ELF-1 (cell line): ENCODE measurements around the gene PJVK.
A peak's percentile ranks its signal among the peaks of the same experiment; 100 is the strongest.
"Not testable (repeated sequence)": the region's sequence is repeated elsewhere in the genome, so short reads cannot be mapped to it uniquely, and the experiment has no call there.

Experiments
- DNase-seq: peaks from one replicate; pipeline ENCODE4 v3.0.0-alpha.2; 2016; ENCODE audit warnings: low read depth, low spot score

The PJVK gene, protein sequence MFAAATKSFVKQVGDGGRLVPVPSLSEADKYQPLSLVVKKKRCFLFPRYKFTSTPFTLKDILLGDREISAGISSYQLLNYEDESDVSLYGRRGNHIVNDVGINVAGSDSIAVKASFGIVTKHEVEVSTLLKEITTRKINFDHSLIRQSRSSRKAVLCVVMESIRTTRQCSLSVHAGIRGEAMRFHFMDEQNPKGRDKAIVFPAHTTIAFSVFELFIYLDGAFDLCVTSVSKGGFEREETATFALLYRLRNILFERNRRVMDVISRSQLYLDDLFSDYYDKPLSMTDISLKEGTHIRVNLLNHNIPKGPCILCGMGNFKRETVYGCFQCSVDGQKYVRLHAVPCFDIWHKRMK

DNA sequence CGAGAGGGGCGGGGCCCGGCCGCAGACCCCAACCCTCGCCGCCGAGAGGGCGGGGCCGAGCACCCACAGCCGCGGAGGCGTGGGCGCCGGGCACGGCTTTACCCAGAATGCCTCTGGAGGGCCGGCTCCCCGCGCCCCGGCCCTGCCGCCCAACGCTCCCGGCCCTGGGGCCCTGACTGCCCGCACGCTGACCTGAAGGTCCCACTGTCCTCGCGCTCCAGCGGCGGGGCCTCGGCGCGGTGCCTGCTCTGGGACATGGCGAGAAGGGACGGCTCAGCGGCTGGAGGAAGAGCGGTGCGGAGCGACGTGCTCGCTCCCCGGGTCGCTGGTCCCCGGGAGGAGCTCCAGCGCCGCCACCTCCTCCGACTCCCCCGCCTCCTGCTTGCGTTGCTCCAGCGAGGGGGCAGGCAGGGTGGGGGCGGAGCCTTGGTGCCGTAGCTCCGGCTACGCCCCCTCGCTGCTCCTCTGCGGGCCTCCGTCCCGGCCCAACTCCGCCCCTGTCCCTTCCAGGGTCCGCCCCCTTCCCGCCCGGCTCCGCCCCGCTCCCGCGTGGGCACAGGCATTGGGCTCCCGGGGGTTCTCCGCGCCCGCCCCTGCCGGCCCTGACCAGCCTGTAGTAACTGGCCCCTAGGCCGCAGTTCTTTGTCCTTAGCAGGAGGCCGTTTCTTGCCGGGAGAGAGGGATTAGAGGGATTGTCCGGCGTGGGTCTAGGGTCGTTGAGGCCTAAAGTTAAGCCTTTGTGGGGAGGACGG, at the start of gene PJVK, which contains the start of gene PRKRA:
Gene PJVK, plus strand, starts transcription at position 605 of the 752 bp plus-strand sequence. CDS start 2,032 bp downstream, outside the sequence.
Gene PRKRA, minus strand, starts transcription at position 402 of the 752 bp plus-strand sequence. Its CDS starts 145 bp downstream, at position 257.
- DNase-seq: peak; percentile 98

DNA sequence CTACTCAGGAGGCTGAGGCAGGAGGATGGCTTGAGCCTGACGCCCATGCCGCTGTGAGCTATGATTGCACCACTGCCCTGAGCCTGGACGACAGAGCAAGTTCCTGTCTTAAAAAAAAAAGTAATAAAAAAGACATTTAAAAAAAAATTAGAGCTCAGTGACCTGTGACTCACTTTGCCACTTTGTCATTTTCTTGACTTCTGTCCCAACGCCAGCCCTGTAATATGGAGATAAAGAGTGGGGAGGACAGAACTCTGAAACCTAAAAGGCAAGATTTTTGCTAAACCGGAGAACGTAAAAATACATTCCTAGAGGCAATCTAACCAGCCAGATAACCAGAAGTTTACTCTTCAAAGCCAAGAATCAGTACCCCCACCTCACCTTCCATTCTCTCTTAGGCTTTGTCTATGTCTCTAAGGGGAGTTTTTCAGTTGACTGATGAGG, 49.2 kb upstream of the PJVK start:
- DNase-seq: no peak

DNA sequence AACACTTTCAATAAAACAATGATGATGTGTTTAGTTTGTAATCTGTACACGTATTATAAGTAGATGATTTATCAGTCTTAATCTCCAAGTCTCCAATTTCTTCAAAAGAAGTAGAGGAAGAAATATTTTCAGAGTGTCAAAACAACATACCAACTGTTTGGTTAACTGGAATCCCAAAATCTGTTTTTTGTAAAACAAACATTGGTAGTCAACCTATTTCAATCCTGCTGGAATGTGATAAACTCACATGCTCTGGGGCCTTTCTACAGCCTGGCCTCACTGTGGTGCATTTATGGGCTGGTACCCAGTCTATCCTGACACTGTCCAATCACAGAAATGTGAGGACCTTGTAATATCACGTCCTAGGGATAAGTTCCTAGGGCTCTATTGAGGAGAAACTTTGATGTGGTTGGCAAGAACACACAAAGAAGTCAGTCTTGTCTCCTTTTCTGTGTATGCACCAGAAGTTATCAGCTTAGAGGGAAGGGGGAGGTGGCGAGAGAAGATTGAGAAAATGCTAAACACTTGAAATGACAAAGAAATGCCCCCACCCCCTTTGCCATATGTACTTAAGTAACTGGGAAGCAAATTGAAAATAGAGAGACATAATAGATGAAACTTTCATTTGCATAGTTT, 47.4 kb upstream of the PJVK start:
- no peak for DNase-seq

DNA sequence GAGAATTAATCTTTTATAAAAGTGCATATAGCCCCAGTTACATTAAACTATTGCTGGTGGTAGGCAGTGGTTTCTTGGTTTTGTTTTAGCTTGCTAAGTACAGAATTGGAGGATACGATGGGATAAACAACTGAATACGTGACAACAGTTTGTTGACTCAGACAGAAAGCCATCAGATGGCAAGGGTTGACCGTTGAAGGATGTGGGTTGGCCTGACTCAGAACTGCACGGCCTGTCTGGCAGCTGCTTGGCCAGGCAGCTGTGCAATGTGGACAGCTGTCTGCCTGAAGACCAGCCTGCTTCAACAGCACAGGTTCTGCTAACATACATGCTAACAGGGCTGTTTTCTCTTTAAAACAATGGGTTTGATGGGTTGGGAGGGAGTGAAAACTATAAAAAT, 46.8 kb upstream of the PJVK start:
- DNase-seq: no peak

DNA sequence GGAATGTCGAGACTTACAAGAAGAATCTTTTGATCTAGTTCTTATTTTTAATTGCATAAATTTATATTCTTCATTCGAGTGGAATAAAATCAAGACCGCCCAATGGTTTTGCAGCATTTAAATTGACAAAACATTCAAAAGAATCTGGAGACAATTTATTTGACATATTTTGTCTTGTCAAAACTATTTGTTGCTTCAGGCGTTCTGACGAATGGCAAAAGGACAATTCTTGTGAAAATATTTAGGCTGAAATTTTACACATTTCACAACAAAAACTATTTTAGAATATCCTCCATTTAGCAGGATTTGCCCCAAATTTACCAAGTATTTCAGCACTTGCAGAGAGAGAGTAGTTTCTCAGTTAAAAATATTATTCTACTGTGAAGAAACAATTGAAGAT, 41.9 kb upstream of the PJVK start:
- DNase-seq: no peak

DNA sequence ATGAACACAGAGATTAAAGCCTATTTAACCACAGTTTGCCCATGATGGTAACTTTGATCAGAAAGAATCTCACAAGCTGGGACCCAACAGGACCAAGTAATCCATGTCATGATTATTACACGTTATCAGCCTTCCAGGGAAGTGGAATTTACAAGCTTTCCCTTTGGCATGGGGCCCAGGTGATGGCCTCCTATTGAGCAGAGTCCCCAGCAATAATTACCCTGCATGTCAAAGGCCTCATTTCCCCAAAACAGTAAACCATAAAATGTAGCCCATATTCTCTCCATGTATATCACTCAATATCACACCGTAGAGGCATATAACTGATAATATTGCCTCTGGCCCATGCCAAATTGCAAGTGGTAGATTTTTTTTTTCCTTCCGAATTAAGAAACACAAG, 39.1 kb upstream of the PJVK start:
- no peak for DNase-seq

DNA sequence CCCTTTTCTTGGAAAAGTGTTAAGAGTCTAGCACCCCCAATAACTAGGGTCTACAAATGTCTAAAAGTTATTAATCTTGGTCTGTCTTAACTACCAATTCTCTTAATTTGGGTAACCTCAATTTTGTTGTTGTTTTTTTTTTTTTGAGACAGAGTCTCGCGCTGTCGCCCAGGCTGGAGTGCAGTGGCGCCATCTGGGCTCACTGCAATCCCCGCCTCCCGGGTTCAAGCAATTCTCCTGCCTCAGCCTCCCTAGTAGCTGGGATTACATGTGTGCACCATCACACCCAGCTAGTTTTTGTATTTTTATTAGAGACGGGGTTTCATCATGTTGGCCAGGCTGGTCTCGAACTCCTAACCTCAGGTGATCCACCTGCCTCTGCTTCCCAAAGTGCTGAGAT, 38.7 kb upstream of the PJVK start:
- not testable (repeated sequence) for DNase-seq

DNA sequence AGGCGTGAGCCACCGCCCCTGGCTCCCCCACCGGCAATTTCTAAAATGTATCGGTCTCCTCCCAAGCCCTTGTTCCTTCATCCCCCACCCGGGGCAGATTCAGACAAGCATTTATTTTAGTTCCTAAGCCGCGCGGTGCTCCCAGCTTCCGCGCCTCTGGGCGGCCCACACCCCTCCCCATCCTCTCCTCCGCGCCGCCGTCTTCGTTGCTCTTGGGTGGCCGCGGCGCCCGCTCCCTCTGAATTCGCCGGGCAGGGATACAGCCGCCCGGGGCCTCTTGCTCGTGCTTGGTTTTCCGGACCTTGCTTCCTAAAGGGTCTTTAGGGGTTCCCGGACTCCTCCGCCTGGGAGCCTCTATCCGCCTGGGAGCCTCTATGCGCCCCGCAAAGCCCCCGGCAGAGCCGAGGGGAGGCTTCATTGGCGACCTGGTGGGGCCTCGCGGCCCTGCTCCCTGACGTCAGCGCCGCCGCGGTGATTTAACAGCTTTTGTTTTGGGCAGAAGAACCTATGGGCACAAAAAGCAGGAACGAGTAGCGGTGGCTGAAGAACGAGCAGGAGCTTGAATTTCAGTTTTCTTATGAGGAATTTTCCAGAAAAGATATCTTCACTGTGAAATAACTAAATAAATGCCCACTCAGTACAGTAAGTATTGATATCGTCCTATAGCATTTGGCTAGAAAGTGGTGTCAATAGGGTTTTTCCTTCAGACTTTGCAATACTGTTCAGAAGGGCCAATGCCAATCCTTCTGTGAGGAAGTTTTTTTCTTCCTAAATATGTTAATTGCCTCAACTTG, 37.5 kb upstream of the PJVK start:
- peak; percentile 93 for DNase-seq

DNA sequence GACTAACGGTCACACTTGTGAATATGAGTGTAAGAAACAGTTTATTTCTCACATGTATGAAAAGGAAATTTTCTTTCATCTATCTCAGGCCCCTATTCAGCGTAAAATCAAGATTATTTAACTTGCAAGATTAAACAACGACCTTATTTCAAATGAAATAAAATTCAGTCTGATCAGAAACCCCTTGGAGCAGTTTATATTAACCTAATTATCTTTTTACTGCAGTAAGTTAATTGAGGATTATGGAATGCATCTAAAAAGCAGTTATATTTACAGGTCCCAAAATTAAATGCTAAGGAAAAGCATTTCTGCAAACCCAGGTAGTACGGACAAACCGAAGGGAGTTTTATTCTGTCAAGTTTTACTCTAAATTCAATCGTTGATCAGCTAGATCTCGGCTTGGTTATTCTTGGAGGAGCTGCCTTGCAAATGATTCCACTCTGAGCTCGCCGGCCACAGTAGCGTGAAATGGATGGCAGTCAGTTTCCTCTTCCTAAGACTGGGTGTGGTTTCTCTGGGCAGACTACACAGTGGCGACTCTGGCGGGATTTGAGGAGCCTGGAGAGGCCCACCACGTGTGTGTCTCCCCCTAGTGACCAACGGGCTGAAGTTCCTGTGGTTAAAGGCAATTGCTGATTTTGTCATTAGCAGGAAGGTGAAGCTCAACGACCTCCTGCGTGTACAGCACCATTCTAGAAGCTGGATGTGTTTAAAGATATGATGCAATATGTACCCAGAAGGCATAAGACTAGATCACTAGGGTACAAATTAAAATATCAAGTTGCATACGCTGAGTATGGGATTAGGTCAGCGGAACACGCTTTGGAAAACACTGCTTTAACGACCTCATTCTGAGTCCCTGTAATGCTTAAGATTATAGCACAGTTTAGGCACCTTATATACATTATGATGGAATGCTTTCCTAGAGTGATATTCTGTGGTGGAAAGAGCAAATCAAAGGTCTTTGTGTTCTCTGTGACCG, 36.6 kb upstream of the PJVK start:
- DNase-seq: peak; percentile 94

DNA sequence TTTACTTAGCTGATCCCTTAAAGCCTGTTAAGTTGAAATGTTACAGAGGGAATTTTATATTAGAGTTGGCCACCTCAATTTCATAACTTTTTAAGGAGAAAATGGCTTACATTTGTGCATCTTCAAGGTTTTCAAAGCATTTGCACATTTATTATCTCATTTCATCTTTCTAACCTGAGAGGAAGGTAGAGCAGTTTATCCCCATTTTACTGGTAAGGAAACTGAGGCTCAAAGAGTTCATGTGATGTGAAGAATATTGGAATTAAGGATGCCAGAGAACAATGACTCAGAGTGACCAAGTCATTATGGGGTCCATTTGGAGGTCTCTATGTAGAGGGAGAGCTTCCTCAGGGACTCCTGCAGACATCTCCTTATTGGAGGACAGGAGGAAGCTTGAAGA, 35.2 kb upstream of the PJVK start:
- no peak for DNase-seq

DNA sequence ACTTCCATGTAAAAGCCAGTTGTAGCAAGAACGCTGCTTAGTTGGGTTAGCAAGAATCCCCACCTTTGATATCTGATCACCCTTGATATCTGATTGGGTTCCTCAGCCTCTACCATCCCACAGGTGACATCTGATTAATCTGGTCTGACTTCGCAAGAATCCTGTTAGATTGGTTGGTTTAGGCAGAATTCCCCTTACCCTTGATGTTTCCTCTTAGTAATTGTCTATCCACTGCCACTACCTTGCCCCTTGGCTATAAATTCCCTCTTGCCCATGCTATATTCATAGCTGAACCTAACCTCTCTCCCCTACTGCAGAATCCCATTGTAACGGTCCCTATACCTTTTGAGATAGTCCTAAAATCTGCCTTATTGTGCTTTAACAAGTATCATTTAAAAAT, 33.3 kb upstream of the PJVK start:
- DNase-seq: no peak

DNA sequence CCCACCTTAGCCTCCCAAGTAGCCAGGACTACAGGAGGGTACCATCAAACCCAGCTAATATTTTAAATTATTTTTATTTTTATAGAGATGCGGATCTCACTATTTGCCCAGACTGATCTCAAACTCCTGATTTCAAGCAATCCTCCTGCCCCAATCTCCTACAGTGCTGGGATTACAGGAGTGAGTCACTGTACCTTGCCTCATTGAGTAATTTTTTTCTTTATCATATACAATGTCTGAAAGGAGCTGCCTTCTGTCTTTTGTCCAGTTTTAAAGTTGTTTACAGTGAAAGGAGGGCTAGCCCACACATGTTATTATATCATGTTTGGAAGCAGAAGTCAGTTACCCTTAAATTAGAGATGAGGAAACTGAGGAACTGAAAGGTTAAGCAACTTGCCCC, 32.8 kb upstream of the PJVK start:
- no peak for DNase-seq

DNA sequence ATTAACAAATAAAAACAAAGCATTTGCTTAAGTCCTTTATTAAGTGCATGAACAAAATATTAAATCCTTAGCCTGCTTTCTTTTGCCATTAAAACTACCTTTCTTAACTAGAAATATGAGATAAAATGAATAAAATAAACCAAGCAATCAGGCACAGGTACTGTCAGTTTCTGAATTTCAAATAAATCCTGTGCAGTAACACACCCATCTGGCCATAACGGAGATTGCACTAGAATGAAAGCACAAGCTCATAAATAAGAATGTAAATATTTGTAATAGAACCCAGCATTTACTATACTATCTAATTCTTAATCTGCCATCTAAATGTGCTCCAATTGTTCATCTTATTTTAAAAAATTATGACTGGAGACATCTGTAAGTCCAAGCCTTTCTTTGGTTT, 32.1 kb upstream of the PJVK start:
- DNase-seq: no peak

DNA sequence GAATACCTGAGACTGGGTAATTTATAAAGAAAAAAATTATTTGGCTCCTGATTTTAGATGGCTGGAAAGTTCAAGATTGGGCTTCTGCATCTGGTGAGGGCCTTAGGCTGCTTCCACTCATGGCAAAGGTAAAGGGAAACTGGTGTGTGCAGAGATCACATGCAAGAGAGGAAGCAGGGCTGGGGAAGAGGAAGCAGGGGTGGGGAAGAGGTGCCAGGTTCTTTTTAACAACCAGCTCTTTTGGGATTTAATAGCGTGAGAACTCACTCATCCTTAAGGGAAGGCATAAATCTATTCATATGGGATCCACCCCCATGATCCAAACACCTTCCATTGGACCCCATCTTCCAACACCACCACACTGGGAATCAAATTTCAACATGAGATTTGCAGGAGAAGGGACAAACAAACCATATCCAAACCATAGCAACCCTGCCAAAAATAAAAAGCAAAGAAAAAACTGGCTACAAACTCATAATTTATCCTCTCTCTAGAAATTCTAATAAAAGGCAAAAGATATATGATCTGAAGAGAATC, 30.6 kb upstream of the PJVK start:
- no peak for DNase-seq

DNA sequence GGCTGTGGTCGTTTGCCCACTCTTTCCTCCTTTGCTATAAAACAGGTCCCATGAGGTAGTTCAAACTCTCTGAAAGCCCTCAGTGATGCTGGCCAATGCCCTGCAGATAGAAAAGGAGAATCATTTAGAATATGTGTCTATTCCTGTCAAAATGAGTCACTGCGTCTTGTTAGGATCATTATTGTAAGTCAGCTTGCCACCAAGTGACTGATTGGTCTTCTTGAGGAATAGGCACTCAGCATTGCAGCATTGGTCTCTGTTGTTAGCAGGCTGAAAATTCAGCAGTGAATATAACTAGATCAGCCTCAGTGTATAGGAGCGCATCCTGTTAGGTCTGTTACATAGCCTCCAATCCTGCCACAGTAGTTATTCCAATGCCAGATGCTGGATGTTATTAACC, 29.1 kb upstream of the PJVK start:
- DNase-seq: no peak

DNA sequence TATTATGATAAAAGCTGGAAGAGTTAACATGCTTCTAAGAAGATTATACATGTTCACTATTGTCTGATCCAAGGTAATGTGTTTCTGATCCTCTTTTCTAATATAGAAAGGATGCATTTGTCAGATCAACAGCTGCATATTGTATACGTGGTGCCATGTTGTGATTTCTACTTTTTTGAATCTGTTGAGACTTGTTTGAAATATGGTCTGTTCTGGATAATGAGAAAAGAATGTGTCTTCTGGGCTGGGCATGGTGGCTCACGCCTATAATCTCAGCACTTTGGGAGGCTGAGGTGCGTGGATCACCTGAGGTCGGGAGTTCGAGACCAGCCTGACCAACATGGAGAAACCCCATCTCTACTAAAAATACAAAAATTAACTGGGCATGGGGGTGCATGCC, 27.4 kb upstream of the PJVK start:
- DNase-seq: not testable (repeated sequence)

DNA sequence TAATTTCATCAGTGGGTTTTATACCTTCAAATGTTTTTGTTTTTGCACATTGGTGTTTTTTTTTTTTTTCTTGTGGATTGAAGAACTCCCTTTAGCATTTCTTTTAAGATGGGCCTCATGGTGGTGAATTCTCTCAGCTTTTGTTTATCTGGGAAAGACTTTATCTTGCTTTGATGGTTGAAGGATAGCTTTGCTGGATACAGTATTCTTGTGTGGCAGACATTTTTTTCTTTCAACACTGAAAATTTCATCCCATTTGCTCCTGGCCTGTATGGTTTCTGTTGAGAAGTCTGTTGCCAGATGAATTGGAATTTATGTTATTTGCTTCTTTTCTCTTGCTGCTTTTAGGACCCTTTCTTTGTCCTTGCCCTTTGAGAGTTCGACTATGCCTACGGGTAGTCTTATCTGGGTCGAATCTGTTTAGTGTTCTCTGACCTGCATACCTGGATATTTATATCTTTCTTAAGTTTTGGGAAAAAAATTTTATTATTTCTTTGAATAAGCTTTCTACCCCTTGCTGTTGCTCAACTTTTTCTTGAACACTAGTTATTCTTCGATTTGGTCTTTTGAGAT, 25.8 kb upstream of the PJVK start:
- DNase-seq: no peak

DNA sequence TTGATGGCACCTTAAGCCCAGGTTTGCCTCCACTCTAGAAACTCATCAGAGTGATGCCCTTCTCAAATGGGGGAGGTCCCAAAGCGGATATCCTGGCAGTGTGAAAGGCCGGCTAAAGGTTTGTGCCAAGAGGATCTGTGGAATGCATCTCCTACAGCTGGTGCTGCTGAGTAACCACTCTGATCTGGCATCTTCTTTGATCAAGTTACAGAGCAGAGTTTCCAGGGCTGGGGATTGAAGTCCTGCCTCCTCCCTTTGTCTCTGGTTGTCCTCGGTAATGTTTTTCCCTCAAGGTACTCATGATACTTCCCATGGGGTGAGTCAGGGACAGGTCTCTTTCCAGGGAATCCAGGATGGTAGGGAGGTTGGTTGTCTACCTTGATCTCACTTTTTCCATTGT, 24.8 kb upstream of the PJVK start:
- no peak for DNase-seq

DNA sequence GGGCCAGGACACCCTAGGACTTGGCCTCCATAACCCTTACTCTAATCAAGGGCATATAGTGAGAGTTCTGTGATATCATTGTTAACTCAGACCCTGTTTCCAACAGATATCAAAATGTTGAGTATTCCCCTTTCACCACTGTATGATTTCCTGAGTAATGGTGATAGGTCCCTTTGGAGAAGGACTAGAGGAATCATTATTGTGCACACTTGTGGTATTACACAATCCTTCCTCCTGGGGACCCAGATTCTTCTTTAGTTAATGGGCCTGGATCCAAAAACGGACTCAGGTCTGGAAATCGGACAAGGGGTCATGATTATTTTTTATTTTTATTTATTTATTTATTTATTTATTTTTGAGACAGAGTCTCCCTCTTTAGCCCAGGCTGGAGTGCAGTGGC, 23.7 kb upstream of the PJVK start:
- no peak for DNase-seq

DNA sequence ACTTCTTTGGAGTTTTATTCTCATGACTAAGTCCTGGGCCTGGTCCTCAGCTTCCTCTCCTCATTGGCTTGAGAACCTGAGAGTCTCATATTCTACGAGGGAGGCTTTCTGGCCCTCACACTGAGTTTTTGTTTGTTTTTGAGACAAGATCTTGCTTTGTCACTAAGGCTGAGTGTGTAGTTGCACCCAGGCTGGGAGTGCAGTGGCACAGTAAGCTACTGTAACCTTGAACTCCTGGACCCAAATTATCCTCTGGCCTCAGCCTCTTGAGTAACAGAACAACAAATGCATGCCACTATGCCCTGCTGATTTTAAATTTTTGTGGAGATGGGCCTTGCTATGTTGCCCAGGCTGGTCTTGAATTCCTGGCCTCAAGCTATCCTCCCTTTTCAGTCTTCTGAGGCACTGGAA, 22.8 kb upstream of the PJVK start:
- no peak for DNase-seq
